Measurements from ENCODE around the gene CLEC4G. TPM values are rescaled to one million over a fixed set of nuclear protein-coding genes. Genes with fewer than 3 reads are reported as not detected.
A peak's percentile ranks its signal among the peaks of the same experiment; 100 is the strongest.

Gene CLEC4G
- total and polyA plus RNA-seq, 9 of the 15 experiments (the other 6 are each of a cell fraction or from before 2014, with no cell fraction given), result not detected

- TF ChIP-seq, protein P1, sequence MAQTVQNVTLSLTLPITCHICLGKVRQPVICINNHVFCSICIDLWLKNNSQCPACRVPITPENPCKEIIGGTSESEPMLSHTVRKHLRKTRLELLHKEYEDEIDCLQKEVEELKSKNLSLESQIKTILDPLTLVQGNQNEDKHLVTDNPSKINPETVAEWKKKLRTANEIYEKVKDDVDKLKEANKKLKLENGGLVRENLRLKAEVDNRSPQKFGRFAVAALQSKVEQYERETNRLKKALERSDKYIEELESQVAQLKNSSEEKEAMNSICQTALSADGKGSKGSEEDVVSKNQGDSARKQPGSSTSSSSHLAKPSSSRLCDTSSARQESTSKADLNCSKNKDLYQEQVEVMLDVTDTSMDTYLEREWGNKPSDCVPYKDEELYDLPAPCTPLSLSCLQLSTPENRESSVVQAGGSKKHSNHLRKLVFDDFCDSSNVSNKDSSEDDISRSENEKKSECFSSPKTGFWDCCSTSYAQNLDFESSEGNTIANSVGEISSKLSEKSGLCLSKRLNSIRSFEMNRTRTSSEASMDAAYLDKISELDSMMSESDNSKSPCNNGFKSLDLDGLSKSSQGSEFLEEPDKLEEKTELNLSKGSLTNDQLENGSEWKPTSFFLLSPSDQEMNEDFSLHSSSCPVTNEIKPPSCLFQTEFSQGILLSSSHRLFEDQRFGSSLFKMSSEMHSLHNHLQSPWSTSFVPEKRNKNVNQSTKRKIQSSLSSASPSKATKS (CRISPR knock-in tag; IDR thresholded peaks at IDR 0.05), result no peak
- TF ChIP-seq TEAD2 (tag; IDR thresholded peaks at IDR 0.05) (no peak), FUS (optimal IDR thresholded peaks at IDR 0.05; ENCODE audit: low read depth, low read length) (no peak), POLR2G (IDR thresholded peaks at IDR 0.05; ENCODE audit: low read depth, low read length) (no peak), LARP7 (IDR thresholded peaks at IDR 0.05) (no peak), RUNX1 (IDR thresholded peaks at IDR 0.05; ENCODE audit: low read depth) (no peak), HNRNPUL1 (IDR thresholded peaks at IDR 0.05; ENCODE audit: low read length) (no peak), MAFF (IDR thresholded peaks at IDR 0.05; ENCODE audit: low read length) (no peak), ZFP36 (IDR thresholded peaks at IDR 0.05; ENCODE audit: low read depth, low read length, partially characterized antibody) (peak; percentile 82), PATZ1 (CRISPR knock-in tag; IDR thresholded peaks at IDR 0.05; ENCODE audit: borderline replicate concordance) (no peak), ATF2 (CRISPR knock-in tag; IDR thresholded peaks at IDR 0.05) (no peak), RHOXF2B (CRISPR knock-in tag; conservative IDR thresholded peaks at IDR 0.05) (no peak), ZNF79 (CRISPR knock-in tag; IDR thresholded peaks at IDR 0.05; ENCODE audit: low read depth) (no peak), CEBPB (tag; IDR thresholded peaks at IDR 0.05) (peak; percentile 86), CEBPG (CRISPR knock-in tag; IDR thresholded peaks at IDR 0.05) (0 out of 2 replicates have a peak, but pooled peaks have one; percentile 35), CEBPG (tag; conservative IDR thresholded peaks at IDR 0.05 in 1 of 2, IDR thresholded peaks at IDR 0.05 in 1 of 2) (peak; percentile 50 to 89; a peak in 3 of 4 replicates)
- TF ChIP-seq, protein P2, sequence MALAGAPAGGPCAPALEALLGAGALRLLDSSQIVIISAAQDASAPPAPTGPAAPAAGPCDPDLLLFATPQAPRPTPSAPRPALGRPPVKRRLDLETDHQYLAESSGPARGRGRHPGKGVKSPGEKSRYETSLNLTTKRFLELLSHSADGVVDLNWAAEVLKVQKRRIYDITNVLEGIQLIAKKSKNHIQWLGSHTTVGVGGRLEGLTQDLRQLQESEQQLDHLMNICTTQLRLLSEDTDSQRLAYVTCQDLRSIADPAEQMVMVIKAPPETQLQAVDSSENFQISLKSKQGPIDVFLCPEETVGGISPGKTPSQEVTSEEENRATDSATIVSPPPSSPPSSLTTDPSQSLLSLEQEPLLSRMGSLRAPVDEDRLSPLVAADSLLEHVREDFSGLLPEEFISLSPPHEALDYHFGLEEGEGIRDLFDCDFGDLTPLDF (CRISPR knock-in tag; IDR thresholded peaks at IDR 0.05), result no peak
Observed at GRCh38 chr19:7734220-7735203, 2.6 kb upstream of the CLEC4G start (continued).
